ENCODE data around the gene DHODH. TPM values are rescaled to one million over a fixed set of nuclear protein-coding genes. Genes with fewer than 3 reads are reported as not detected.

The DHODH gene
- total RNA-seq, 4 donors from 2014 or later, result 3.3 to 6.8 (median 4.7) TPM

DNA sequence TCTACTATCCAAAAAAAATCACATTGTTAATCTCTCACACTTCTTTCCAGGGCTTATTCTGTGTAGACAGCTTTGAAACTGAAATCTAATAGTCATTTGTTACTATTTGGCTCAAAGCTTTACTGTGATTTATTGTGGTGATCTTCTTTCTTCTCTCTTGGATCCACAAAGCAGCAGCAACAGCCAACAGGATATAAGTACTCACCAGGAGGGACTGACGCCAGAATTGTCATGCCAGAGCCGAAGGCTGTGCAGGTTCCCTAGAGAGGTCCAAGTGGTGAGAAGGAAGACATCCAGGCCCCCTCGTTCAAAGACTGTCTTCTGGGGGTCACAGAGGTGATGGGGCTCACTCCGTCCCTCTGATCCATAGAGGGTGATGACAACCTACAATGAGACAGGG, 41.6 kb upstream of the DHODH start:
- no peaks in the 10 kb centered on the region for H3K27me3 ChIP-seq
- 36% methylated on average over 4 of the region's 4 CpGs for WGBS
- intact Hi-C loops (cut with DNase I), result no loop called here

DNA sequence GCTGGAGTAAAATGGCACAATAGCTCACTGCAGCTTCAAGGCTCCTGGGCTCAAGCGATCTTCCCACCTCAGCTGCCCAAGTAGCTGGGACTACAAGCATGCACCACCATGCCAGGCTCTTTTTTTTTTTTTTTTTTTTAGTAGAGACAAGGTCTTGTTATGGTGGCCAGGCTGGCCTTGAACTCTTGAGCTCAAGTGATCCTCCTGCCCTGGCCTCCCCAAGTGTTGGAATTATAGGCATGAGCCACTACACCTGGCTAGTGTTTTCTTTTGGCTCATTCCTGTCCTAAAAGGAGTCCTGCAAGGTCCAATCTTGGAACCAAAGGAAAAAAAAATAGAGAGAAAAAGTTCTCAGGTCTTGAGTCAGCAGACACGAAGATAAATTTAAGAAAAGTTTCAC, 39.2 kb upstream of the DHODH start:
- intact Hi-C loops (cut with DNase I), result no loop called here
- 86% methylated on average over 2 of the region's 2 CpGs for WGBS

More for the DNA sequence above, 41.6 kb upstream of the DHODH start:
- Histone ChIP-seq H3K36me3 (no peaks in the 10 kb centered on the region), H3K4me3 (no peak overlapping the region), H3K27ac (replicated peaks in 1 of 4) (no peak overlapping the region), H3K4me1 (peaks cover 0 to 8% (median 0%) of the 10 kb centered on the region in 4 donors), H3K9me3 (no peaks in the 10 kb centered on the region)
- DNase-seq (ENCODE audit: extremely low spot score), result no peak
- TF ChIP-seq POLR2A (IDR thresholded peaks at IDR 0.05; ENCODE audit: low read depth) (no peak), POLR2AphosphoS5 (IDR thresholded peaks at IDR 0.05) (no peak), EP300 (IDR thresholded peaks at IDR 0.05) (no peak)
- TF ChIP-seq, protein P1, sequence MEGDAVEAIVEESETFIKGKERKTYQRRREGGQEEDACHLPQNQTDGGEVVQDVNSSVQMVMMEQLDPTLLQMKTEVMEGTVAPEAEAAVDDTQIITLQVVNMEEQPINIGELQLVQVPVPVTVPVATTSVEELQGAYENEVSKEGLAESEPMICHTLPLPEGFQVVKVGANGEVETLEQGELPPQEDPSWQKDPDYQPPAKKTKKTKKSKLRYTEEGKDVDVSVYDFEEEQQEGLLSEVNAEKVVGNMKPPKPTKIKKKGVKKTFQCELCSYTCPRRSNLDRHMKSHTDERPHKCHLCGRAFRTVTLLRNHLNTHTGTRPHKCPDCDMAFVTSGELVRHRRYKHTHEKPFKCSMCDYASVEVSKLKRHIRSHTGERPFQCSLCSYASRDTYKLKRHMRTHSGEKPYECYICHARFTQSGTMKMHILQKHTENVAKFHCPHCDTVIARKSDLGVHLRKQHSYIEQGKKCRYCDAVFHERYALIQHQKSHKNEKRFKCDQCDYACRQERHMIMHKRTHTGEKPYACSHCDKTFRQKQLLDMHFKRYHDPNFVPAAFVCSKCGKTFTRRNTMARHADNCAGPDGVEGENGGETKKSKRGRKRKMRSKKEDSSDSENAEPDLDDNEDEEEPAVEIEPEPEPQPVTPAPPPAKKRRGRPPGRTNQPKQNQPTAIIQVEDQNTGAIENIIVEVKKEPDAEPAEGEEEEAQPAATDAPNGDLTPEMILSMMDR (IDR thresholded peaks at IDR 0.05), result no peak

DNA sequence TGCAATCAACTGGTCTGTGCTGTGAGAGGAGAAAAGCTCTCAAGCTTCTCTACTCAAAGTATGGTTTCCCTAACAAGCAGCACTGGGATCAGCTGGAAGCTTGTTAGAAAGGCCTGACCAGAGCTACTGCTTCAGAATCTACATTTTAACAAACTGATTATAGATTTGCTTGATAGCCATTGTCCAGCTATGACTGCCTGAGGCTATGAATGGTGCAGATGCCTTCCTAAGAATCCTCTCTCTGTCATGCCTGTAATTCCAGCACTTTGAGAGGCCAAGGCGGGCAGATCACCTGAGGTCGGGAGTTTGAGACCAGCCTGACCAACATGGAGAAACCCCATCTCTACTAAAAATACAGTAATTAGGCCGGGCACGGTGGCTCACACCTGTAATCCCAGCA, 37.0 kb upstream of the DHODH start:
- TF ChIP-seq EP300 (IDR thresholded peaks at IDR 0.05), result no peak
- WGBS, result 93% methylated on average over 4 of the region's 4 CpGs

More for the DNA sequence above, 39.2 kb upstream of the DHODH start:
- Histone ChIP-seq H3K9me3 (no peaks in the 10 kb centered on the region), H3K4me3 (no peak overlapping the region), H3K36me3 (no peaks in the 10 kb centered on the region), H3K4me1 (peaks cover 0 to 8% (median 0%) of the 10 kb centered on the region in 4 donors), H3K27me3 (no peaks in the 10 kb centered on the region), H3K27ac (replicated peaks in 1 of 4) (no peak overlapping the region)
- TF ChIP-seq POLR2A (IDR thresholded peaks at IDR 0.05; ENCODE audit: low read depth) (no peak), POLR2AphosphoS5 (IDR thresholded peaks at IDR 0.05) (no peak), EP300 (IDR thresholded peaks at IDR 0.05) (no peak)
- TF ChIP-seq, protein P1 (IDR thresholded peaks at IDR 0.05), result no peak
- no peak for DNase-seq (ENCODE audit: extremely low spot score)

DNA sequence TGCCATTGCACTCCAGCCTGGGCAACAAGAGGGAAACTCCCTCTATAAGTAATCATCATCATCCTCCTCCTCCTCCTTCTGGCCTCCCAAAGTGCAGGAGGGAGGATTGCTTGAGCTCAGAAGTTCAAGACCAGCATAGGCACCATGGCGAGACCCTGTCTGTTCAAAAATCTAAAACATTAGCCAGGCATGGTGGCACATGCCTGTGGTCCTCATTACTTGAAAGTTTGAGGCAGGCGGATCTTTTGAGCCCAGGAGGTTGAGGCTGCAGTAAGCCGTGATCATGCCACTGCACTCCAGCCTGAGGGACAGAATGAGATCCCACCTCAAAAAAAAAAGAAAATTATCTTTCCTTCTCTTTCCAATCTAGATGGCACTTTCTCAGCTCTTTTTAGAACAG, 36.2 kb upstream of the DHODH start:
- intact Hi-C loops (cut with DNase I), result no loop called here
- Histone ChIP-seq H3K27ac (replicated peaks in 1 of 4) (no peak overlapping the region), H3K36me3 (no peaks in the 10 kb centered on the region), H3K27me3 (no peaks in the 10 kb centered on the region), H3K4me1 (no peaks in the 10 kb centered on the region), H3K4me3 (no peak overlapping the region), H3K9me3 (no peaks in the 10 kb centered on the region)
- WGBS, result 92% methylated on average over 3 of the region's 3 CpGs
- no peak for TF ChIP-seq POLR2AphosphoS5 (IDR thresholded peaks at IDR 0.05)
- DNase-seq (ENCODE audit: extremely low spot score), result no peak

More for the DNA sequence above, 37.0 kb upstream of the DHODH start:
- Histone ChIP-seq H3K4me1 (peaks cover 0 to 6% (median 0%) of the 10 kb centered on the region in 4 donors), H3K36me3 (no peaks in the 10 kb centered on the region), H3K4me3 (no peak overlapping the region), H3K27ac (replicated peaks in 1 of 4) (no peak overlapping the region), H3K9me3 (no peaks in the 10 kb centered on the region), H3K27me3 (no peaks in the 10 kb centered on the region)
- intact Hi-C loops (cut with DNase I), result no loop called here
- no peak for DNase-seq (ENCODE audit: extremely low spot score)

DNA sequence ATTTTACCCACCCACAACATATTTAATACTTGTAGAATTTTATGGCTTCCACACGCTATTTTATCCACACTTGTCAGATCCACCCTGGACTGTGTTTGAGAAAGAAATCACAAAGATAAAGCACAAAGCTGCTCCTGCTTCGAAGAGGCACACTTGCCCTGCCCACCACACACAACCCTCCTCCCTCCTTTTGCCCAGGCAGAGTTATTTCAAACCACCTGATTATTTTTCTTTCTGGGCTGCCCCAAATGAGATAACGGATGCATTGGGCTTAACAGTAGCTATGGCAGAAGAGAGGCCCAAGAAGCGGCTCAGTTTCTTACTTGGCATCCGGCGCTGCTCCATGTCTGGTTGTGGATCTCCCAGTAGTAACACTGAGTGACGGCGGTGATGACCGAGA, 35.5 kb upstream of the DHODH start:
- 84% methylated on average over 9 of the region's 9 CpGs for WGBS
- no peaks in the 10 kb centered on the region for H3K4me1 ChIP-seq
- DNase-seq (ENCODE audit: extremely low spot score), result no peak
- no peaks in the 10 kb centered on the region for H3K9me3 ChIP-seq
- H3K36me3 ChIP-seq, result no peaks in the 10 kb centered on the region
- H3K27me3 ChIP-seq, result no peaks in the 10 kb centered on the region
- TF ChIP-seq POLR2A (IDR thresholded peaks at IDR 0.05; ENCODE audit: low read depth), result no peak
- TF ChIP-seq EP300 (IDR thresholded peaks at IDR 0.05), result no peak
- TF ChIP-seq, protein P1 (IDR thresholded peaks at IDR 0.05), result no peak
- TF ChIP-seq POLR2AphosphoS5 (IDR thresholded peaks at IDR 0.05), result no peak
- intact Hi-C loops (cut with DNase I), result no loop called here
- no peak overlapping the region for H3K4me3 ChIP-seq
- H3K27ac ChIP-seq (replicated peaks in 1 of 4), result no peak overlapping the region

All from esophagus muscularis mucosa (tissue), 4 donors.